HCT116 (cell line): ENCODE measurements around the gene RGS7. TPM values are rescaled to one million over a fixed set of nuclear protein-coding genes. Genes with fewer than 3 reads are reported as not detected.

Experiments
- ATAC-seq: fragments of 200-7000 bp; cut with Tn5 transposase; 2 replicates; pipeline ENCODE4 v1.9.1; 2020; ENCODE audit warnings: mild to moderate bottlenecking, moderate library complexity
- BruUV-seq: library from RNA; stranded (reverse); fragments of 400-500 nt; replicated peaks from 2 replicates; lab custom pipeline; 2021; lab: Mats Ljungman, UMichigan
- CTCF ChIA-PET: fragments of 300-600 bp; sonication (Branson Sonifier 250); formaldehyde crosslinking; loops from one replicate; lab custom pipeline; 2021; ENCODE audit warnings: antibody characterized with exemption; lab: Charles Lee
- POLR2A ChIA-PET: fragments of 300-600, 350-600 bp; sonication (Branson Sonifier 250); formaldehyde crosslinking; loops from one replicate; lab custom pipeline; 2021; ENCODE audit warnings: antibody characterized with exemption; lab: Charles Lee
- RAD21 ChIA-PET, 2 experiments: fragments of 300-600 bp; sonication (Branson Sonifier 250); formaldehyde crosslinking; loops; one replicate each; lab custom pipeline; 2023; ENCODE audit warnings: low total read pairs in 2 of 2; ENCODE audit not compliant: uncharacterized antibody in 2 of 2, unreplicated experiment in 2 of 2, low non-redundant PET in 1 of 2; lab: Charles Lee
- DNase-seq: peaks from one replicate; pipeline ENCODE4 v3.0.0-alpha.2; 2010; ENCODE audit warnings: low read depth, low spot score
- H2AFZ ChIP-seq: fragments of 200-600 bp; shearing (Covaris generic), sonication (generic); 2 replicates; pipeline ENCODE4 v1.6.1; 2017; ENCODE audit warnings: low read depth, mixed run types, mixed read lengths, antibody characterized with exemption, low read length; ENCODE audit not compliant: poor library complexity, severe bottlenecking
- H3K27ac ChIP-seq: 2 replicates; pipeline ENCODE4 v1.5.1; 2012; ENCODE audit warnings: low read depth, low read length
- H3K27me3 ChIP-seq: fragments of 200-600 bp; sonication (generic); 2 replicates; pipeline ENCODE4 v1.6.1; 2016; ENCODE audit warnings: mixed run types, low read length, mixed read lengths; ENCODE audit not compliant: insufficient read depth
- H3K36me3 ChIP-seq, 2 experiments: fragments of 200-500 bp in 1 of 2; fragments of 200-600 bp in 1 of 2; sonication (Bioruptor generic) in 1 of 2; sonication (generic) in 1 of 2; 2 replicates each; pipeline versions ENCODE4 v1.5.1 to v1.6.1; 2014 to 2016; ENCODE audit warnings: low read length in 2 of 2, inconsistent platforms in 1 of 2, mixed read lengths in 1 of 2, mixed run types in 1 of 2; ENCODE audit not compliant: insufficient read depth in 2 of 2, control insufficient read depth in 1 of 2
- H3K4me1 ChIP-seq, 2 experiments: fragments of 200-600 bp in 1 of 2; sonication (generic) in 1 of 2; 2 replicates each; pipeline versions ENCODE4 v1.5.1 to v1.6.1; 2012 to 2017; ENCODE audit warnings: low read length in 2 of 2, inconsistent platforms in 1 of 2, mild to moderate bottlenecking in 1 of 2, mixed read lengths in 1 of 2, mixed run types in 1 of 2, moderate library complexity in 1 of 2; ENCODE audit not compliant: insufficient read depth in 2 of 2, control insufficient read depth in 1 of 2
- H3K4me2 ChIP-seq: fragments of 200-600 bp; sonication (generic); 2 replicates; pipeline ENCODE4 v1.6.1; 2017; ENCODE audit warnings: mixed run types, low read length, mixed read lengths
- H3K4me3 ChIP-seq, 2 experiments: fragments of 200-600 bp in 1 of 2; sonication (generic) in 1 of 2; replicated peaks in 1 of 2; 2 replicates each; pipeline ENCODE4 v1.5.1; 2011 to 2016; ENCODE audit warnings: low read length in 2 of 2, control low read depth in 1 of 2, low read depth in 1 of 2, mild to moderate bottlenecking in 1 of 2, mixed read lengths in 1 of 2, mixed run types in 1 of 2
- H3K79me2 ChIP-seq: fragments of 200-600 bp; sonication (generic); 2 replicates; pipeline ENCODE4 v1.6.1; 2017; ENCODE audit warnings: mild to moderate bottlenecking, mixed run types, low read length, moderate library complexity, mixed read lengths; ENCODE audit not compliant: insufficient read depth
- H3K9ac ChIP-seq: fragments of 200-600 bp; sonication (generic); 2 replicates; pipeline ENCODE4 v1.6.1; 2016; ENCODE audit warnings: low read length, mixed read lengths
- H3K9me2 ChIP-seq: fragments of 200-600 bp; sonication (generic), shearing (Covaris generic); 2 replicates; pipeline ENCODE4 v1.6.1; 2017; ENCODE audit warnings: mixed run types, mild to moderate bottlenecking, moderate library complexity; ENCODE audit not compliant: insufficient read depth
- H3K9me3 ChIP-seq, 2 experiments: fragments of 200-500 bp in 1 of 2; fragments of 200-600 bp in 1 of 2; sonication (Bioruptor generic) in 1 of 2; sonication (generic) in 1 of 2; 2 replicates each; pipeline ENCODE4 v1.6.1; 2014 to 2017; ENCODE audit warnings: low read length in 2 of 2, mixed read lengths in 2 of 2, inconsistent platforms in 1 of 2, low read depth in 1 of 2, mild to moderate bottlenecking in 1 of 2, mixed run types in 1 of 2, moderate library complexity in 1 of 2; ENCODE audit not compliant: control insufficient read depth in 1 of 2, insufficient read depth in 1 of 2
- H4K20me1 ChIP-seq: fragments of 200-600 bp; sonication (generic), shearing (Covaris generic); 2 replicates; pipeline ENCODE4 v1.6.1; 2017; ENCODE audit warnings: mixed run types, mild to moderate bottlenecking, moderate library complexity; ENCODE audit not compliant: insufficient read depth
- ATF3 ChIP-seq: IDR thresholded peaks from 2 replicates; pipeline ENCODE4 v1.6.1; 2012
- ELF1 ChIP-seq: IDR thresholded peaks from 2 replicates; pipeline ENCODE4 v1.6.1; 2012; ENCODE audit warnings: low read depth, borderline replicate concordance
- EZH2 ChIP-seq: fragments of 200-600 bp; sonication (generic); IDR thresholded peaks from 2 replicates; pipeline ENCODE4 v1.6.1; 2017; ENCODE audit warnings: antibody characterized with exemption, mixed run types
- EZH2phosphoT487 ChIP-seq: fragments of 200-600 bp; IDR thresholded peaks from 2 replicates; pipeline ENCODE4 v1.6.1; 2018; ENCODE audit warnings: antibody characterized with exemption, borderline replicate concordance
- FOSL1 ChIP-seq: IDR thresholded peaks from 2 replicates; pipeline ENCODE4 v1.6.1; 2012; ENCODE audit warnings: low read depth
- JUND ChIP-seq: IDR thresholded peaks from 2 replicates; pipeline ENCODE4 v1.6.1; 2012
- POLR2A ChIP-seq: IDR thresholded peaks from 2 replicates; pipeline ENCODE4 v1.7.0; 2011; ENCODE audit warnings: borderline replicate concordance; ENCODE audit not compliant: insufficient read depth, insufficient read length; ENCODE audit errors: extremely low read depth
- POLR2AphosphoS5 ChIP-seq: IDR thresholded peaks from 2 replicates; pipeline ENCODE4 v1.6.1; 2011; ENCODE audit warnings: mild to moderate bottlenecking, low read depth, low read length, moderate library complexity
- REST ChIP-seq: IDR thresholded peaks from 2 replicates; pipeline ENCODE4 v1.6.1; 2012; ENCODE audit warnings: low read depth
- YY1 ChIP-seq: IDR thresholded peaks from 2 replicates; pipeline ENCODE4 v1.6.1; 2011; ENCODE audit warnings: low read length, low read depth, moderate library complexity, mild to moderate bottlenecking; ENCODE audit not compliant: insufficient replicate concordance; ENCODE audit errors: extremely low read depth
- ZBTB33 ChIP-seq: IDR thresholded peaks from 2 replicates; pipeline ENCODE4 v1.6.1; 2011; ENCODE audit warnings: mild to moderate bottlenecking, low read length, moderate library complexity; ENCODE audit not compliant: insufficient replicate concordance; ENCODE audit errors: extremely low read depth
- ZNF274 ChIP-seq: fragments of 200-500 bp; sonication (Bioruptor generic); IDR thresholded peaks from 2 replicates; pipeline ENCODE4 v1.6.1; 2014; ENCODE audit warnings: mild to moderate bottlenecking, low read depth, low read length, inconsistent platforms
- intact Hi-C: fragments of 100-400 bp; cut with micrococcal nuclease; formaldehyde crosslinking; loops from 2 replicates; pipeline ENCODE4 v1.10.0; 2022
- total RNA-seq: library from RNA; stranded (reverse); gene quantifications from one replicate; pipeline ENCODE4 v1.2.1, GENCODE V29; 2021; ENCODE audit not compliant: unreplicated experiment

RGS7 gene
- total RNA-seq, 1 experiment from 2014 or later: not detected

GRCh38 chr1:240823357-240823756, 533.6 kb downstream of the RGS7 start:
- ChIA-PET RAD21 (no interaction called here), CTCF (no interaction called here), POLR2A (no interaction called here)
- H3K79me2 ChIP-seq: no peaks in the 10 kb centered on the region
- H4K20me1 ChIP-seq: no peaks in the 10 kb centered on the region
- no peak overlapping the region for H3K27ac ChIP-seq
- no peak overlapping the region for H3K4me2 ChIP-seq
- H3K27me3 ChIP-seq: no peaks in the 10 kb centered on the region
- TF ChIP-seq ZNF274 (no peak), YY1 (no peak), EZH2phosphoT487 (no peak), ELF1 (no peak), ZBTB33 (no peak)
- peaks cover 7 to 12% of the 10 kb centered on the region in 2 experiments; a peak in 2 of 4 replicates for H3K9me3 ChIP-seq
- H2AFZ ChIP-seq: no peak overlapping the region
- DNase-seq (no peak), ATAC-seq (no peak)
- H3K4me3 ChIP-seq: no peak overlapping the region
- no peaks in the 10 kb centered on the region for H3K36me3 ChIP-seq
- no peaks in the 10 kb centered on the region for H3K9me2 ChIP-seq
- intact Hi-C loops: no loop called here
- no peak overlapping the region for H3K9ac ChIP-seq
- no peaks in the 10 kb centered on the region for H3K4me1 ChIP-seq
- BruUV-seq: no TSS peak

GRCh38 chr1:240821925-240822324, 535.1 kb downstream of the RGS7 start:
- Histone ChIP-seq H3K9me2 (no peaks in the 10 kb centered on the region), H3K4me3 (no peak overlapping the region), H3K27ac (no peak overlapping the region), H3K9me3 (peaks cover 7 to 12% of the 10 kb centered on the region in 2 experiments; a peak in 2 of 4 replicates), H2AFZ (no peak overlapping the region), H4K20me1 (no peaks in the 10 kb centered on the region), H3K27me3 (no peaks in the 10 kb centered on the region), H3K9ac (no peak overlapping the region), H3K36me3 (no peaks in the 10 kb centered on the region), H3K4me1 (no peaks in the 10 kb centered on the region), H3K4me2 (no peak overlapping the region), H3K79me2 (no peaks in the 10 kb centered on the region)
- ATAC-seq (no peak), DNase-seq (no peak)
- ChIA-PET POLR2A (no interaction called here), RAD21 (no interaction called here), CTCF (no interaction called here)
- intact Hi-C loops: no loop called here
- BruUV-seq: no TSS peak
- TF ChIP-seq POLR2A: no peak
- TF ChIP-seq FOSL1: no peak
- TF ChIP-seq ZBTB33: no peak
- TF ChIP-seq REST: no peak
- no peak for TF ChIP-seq POLR2AphosphoS5
- no peak for TF ChIP-seq ATF3
- TF ChIP-seq ELF1: no peak
- TF ChIP-seq ZNF274: no peak
- TF ChIP-seq JUND: no peak
- TF ChIP-seq EZH2: no peak
